ENCODE data around the gene TCEA3.

DNA sequence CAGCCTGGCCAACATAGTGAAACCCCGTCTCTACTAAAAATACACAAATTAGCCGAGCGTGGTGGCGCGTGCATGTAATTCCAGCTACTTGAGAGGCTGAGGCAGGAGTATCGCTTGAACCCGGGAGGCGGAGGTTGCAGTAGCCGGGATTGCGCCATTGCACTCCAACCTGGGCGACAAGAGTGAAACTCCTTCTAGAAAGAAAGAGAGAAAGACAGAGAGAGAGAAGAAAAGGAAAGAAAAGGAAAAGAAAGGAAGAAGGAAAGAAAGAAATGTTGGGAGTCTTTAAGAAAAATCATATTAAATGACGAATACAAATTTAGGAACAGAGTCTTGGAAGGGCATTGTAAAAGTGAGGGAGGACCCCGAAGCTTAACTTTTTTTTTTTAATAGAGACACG, 78.6 kb downstream of the TCEA3 start:
- TF ChIP-seq YY1 (IDR thresholded peaks at IDR 0.05; ENCODE audit: insufficient read depth, insufficient read length) (no peak), ZNF274 (IDR thresholded peaks at IDR 0.05; ENCODE audit: low read depth, low read length) (no peak), SUZ12 (IDR thresholded peaks at IDR 0.05; ENCODE audit: extremely low read depth, insufficient read depth, insufficient read length) (no peak)

Data from NT2/D1 (cell line).